Endothelial cell of umbilical vein (primary cell): ENCODE measurements around the gene ANP32D. TPM values are rescaled to one million over a fixed set of nuclear protein-coding genes. Genes with fewer than 3 reads are reported as not detected.

Source experiments
- BruUV-seq: library from RNA; stranded (reverse); fragments of 400-500 nt; replicated peaks from 2 replicates; lab custom pipeline; 2021; lab: Mats Ljungman, UMichigan
- CTCF ChIA-PET: fragments of 300-600, 350-600 bp; sonication (Branson Sonifier 250); formaldehyde crosslinking; loops from one replicate; lab custom pipeline; 2021; ENCODE audit warnings: antibody characterized with exemption, inconsistent platforms; lab: Charles Lee
- POLR2A ChIA-PET: fragments of 300-600, 350-600 bp; sonication (Branson Sonifier 250); formaldehyde crosslinking; loops from one replicate; lab custom pipeline; 2021; ENCODE audit warnings: antibody characterized with exemption, inconsistent platforms; lab: Charles Lee
- DNase-seq: peaks from one replicate; pipeline ENCODE4 v3.0.0-alpha.2; 2011; ENCODE audit warnings: low read depth, low spot score
- FAIRE-seq: peaks from 2 replicates; lab custom pipeline; 2011; peaks lifted over from hg19 to GRCh38; lab: Jason Lieb, UNC
- H2AFZ ChIP-seq: 2 replicates; pipeline ENCODE4 v1.6.0; 2012; ENCODE audit warnings: low read depth, low read length, control low read depth, inconsistent platforms
- H3K27ac ChIP-seq: 2 replicates; pipeline ENCODE4 v1.5.1; 2011; ENCODE audit warnings: low read depth, mild to moderate bottlenecking, control low read depth, low read length, moderate library complexity; ENCODE audit not compliant: insufficient read depth
- H3K27me3 ChIP-seq, 2 experiments: 2 replicates each; pipeline versions ENCODE4 v1.6.0 to v1.6.1; 2011; ENCODE audit warnings: low read length in 2 of 2, mixed read lengths in 1 of 2; ENCODE audit not compliant: control insufficient read depth in 2 of 2, insufficient read depth in 2 of 2
- H3K36me3 ChIP-seq, 2 experiments: 2 replicates in 1 of 2; 3 replicates in 1 of 2; pipeline ENCODE4 v1.5.1; 2011; ENCODE audit warnings: low read length in 2 of 2, mild to moderate bottlenecking in 1 of 2, moderate library complexity in 1 of 2; ENCODE audit not compliant: control insufficient read depth in 2 of 2, insufficient read depth in 2 of 2; ENCODE audit errors: extremely low read depth in 1 of 2
- H3K4me1 ChIP-seq: 3 replicates; pipeline ENCODE4 v1.5.1; 2011; ENCODE audit warnings: mild to moderate bottlenecking, low read length; ENCODE audit not compliant: control insufficient read depth, insufficient read depth; ENCODE audit errors: extremely low read depth
- H3K4me2 ChIP-seq: 2 replicates; pipeline ENCODE4 v1.6.1; 2011; ENCODE audit warnings: low read length, control low read depth, mixed read lengths; ENCODE audit not compliant: insufficient read depth
- H3K4me3 ChIP-seq, 3 experiments: fragments of 200-600 bp in 1 of 3; sonication (generic), shearing (Covaris generic) in 1 of 3; replicated peaks in 1 of 3; 2 replicates each; pipeline ENCODE4 v1.5.1; 2011 to 2016; ENCODE audit warnings: control low read depth in 3 of 3, low read length in 3 of 3, mild to moderate bottlenecking in 2 of 3, inconsistent platforms in 1 of 3, low read depth in 1 of 3, moderate library complexity in 1 of 3; ENCODE audit not compliant: insufficient read depth in 1 of 3
- H3K79me2 ChIP-seq: 2 replicates; pipeline ENCODE4 v1.6.0; 2012; ENCODE audit warnings: low read length, inconsistent platforms; ENCODE audit not compliant: control insufficient read depth, insufficient read depth
- H3K9ac ChIP-seq: replicated peaks from 2 replicates; pipeline ENCODE3; 2011; ENCODE audit warnings: low read length, control low read depth; ENCODE audit not compliant: insufficient read depth; ENCODE audit errors: extremely low read depth
- H3K9me1 ChIP-seq: replicated peaks from 3 replicates; pipeline ENCODE4 v1.6.0; 2011; ENCODE audit warnings: mild to moderate bottlenecking, low read length; ENCODE audit not compliant: control insufficient read depth, insufficient read depth; ENCODE audit errors: extremely low read depth
- H3K9me3 ChIP-seq: replicated peaks from 2 replicates; pipeline ENCODE4 v1.5.1; 2012; ENCODE audit warnings: low read length, inconsistent platforms; ENCODE audit not compliant: control insufficient read depth, insufficient read depth
- H4K20me1 ChIP-seq: replicated peaks from 2 replicates; pipeline ENCODE3; 2011; ENCODE audit warnings: mild to moderate bottlenecking, low read length; ENCODE audit not compliant: control insufficient read depth, insufficient read depth; ENCODE audit errors: extremely low read depth
- EZH2 ChIP-seq: IDR thresholded peaks from 2 replicates; pipeline ENCODE4 v1.6.1; 2012; ENCODE audit warnings: borderline replicate concordance, low read depth, mild to moderate bottlenecking, moderate library complexity, low read length, inconsistent platforms; ENCODE audit not compliant: severe bottlenecking
- FOS ChIP-seq: IDR thresholded peaks from 2 replicates; pipeline ENCODE4 v1.6.1; 2011; ENCODE audit warnings: mild to moderate bottlenecking, low read length, moderate library complexity, borderline replicate concordance; ENCODE audit not compliant: insufficient read depth
- GATA2 ChIP-seq: IDR thresholded peaks from 2 replicates; pipeline ENCODE4 v1.7.0; 2011; ENCODE audit warnings: low read depth, mild to moderate bottlenecking, moderate library complexity, mixed read lengths, low read length; ENCODE audit not compliant: insufficient read length, insufficient read depth
- JUN ChIP-seq: IDR thresholded peaks from 2 replicates; pipeline ENCODE4 v1.6.1; 2011; ENCODE audit warnings: borderline replicate concordance, low read depth; ENCODE audit not compliant: insufficient read length, insufficient read depth
- MYC ChIP-seq: IDR thresholded peaks from one replicate; pipeline ENCODE4 v1.6.1; 2011; ENCODE audit warnings: mild to moderate bottlenecking, low read depth, low read length
- POLR2A ChIP-seq: IDR thresholded peaks from 2 replicates; pipeline ENCODE4 v1.6.1; 2012; ENCODE audit warnings: low read depth, mild to moderate bottlenecking, control low read depth, low read length
- POLR2AphosphoS5 ChIP-seq: IDR thresholded peaks from 2 replicates; pipeline ENCODE4 v1.6.1; 2012; ENCODE audit warnings: low read depth, mild to moderate bottlenecking, control low read depth, low read length, moderate library complexity; ENCODE audit not compliant: insufficient read depth
- dilution Hi-C: fragments of 300-500 bp; cut with MboI; formaldehyde crosslinking; loops from one replicate; pipeline ENCODE4 v1.15.0; 2019; ENCODE audit warnings: low sequenced_read_pairs; ENCODE audit not compliant: extremely low pct_ligation_motif_present
- intact Hi-C: fragments of 100-400 bp; cut with micrococcal nuclease; formaldehyde crosslinking; loops from one replicate; pipeline ENCODE4 v1.10.0; 2022
- polyA plus RNA-seq, 4 experiments: library from polyadenylated mRNA; depleted of rRNA in 3 of 4; stranded (reverse) in 3 of 4; unstranded in 1 of 4; fragments of >200 nt; gene quantifications; 2 replicates each; pipeline versions ENCODE4 v1.2.1 to v1.2.3, GENCODE V29; 2011 to 2012; ENCODE audit warnings: missing spikeins in 1 of 4
- total RNA-seq: library from RNA; stranded (reverse); gene quantifications from 2 replicates; pipeline ENCODE4 v1.2.3, GENCODE V29; 2021
- TF ChIP-seq, protein P1 (sequence below), 2 donors: IDR thresholded peaks; 1 replicate in 1 of 2; 2 replicates in 1 of 2; pipeline ENCODE4 v1.5.1; 2011; ENCODE audit warnings: low read length in 2 of 2, mild to moderate bottlenecking in 2 of 2, moderate library complexity in 2 of 2, control low read depth in 1 of 2, inconsistent platforms in 1 of 2, low read depth in 1 of 2; ENCODE audit not compliant: insufficient read depth in 1 of 2; ENCODE audit errors: extremely low read depth in 1 of 2
- TF ChIP-seq, protein P2 (sequence below): IDR thresholded peaks from 2 replicates; pipeline ENCODE4 v1.6.1; 2011; ENCODE audit not compliant: insufficient read depth, insufficient read length

The ANP32D gene
- total and polyA plus RNA-seq, 2 donors (not counting 3 experiments of a cell fraction or from before 2014, with no cell fraction given): not detected

DNA sequence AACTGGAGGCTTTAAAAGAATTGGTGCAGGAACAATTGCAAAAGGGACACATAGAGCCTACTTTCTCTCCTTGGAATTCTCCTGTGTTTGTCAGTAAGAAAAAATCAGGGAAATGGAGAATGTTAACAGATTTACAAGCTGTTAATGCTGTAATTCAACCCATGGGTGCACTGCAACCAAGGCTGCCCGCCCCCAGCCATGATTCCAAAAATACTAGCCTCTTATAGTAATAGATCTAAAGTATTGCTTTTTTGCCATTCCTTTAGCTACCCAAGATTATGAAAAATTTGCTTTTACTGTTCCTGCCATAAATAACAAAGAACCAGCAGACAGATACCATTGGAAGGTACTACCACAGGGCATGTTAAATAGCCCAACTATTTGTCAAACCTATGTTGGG lies 37.8 kb downstream of the ANP32D start:
- no peak for FAIRE-seq

More for the DNA sequence above, 37.8 kb downstream of the ANP32D start:
- no peak overlapping the region for H2AFZ ChIP-seq
- no peak overlapping the region for H3K9ac ChIP-seq
- dilution Hi-C loops: no loop called here
- H3K4me1 ChIP-seq: no peaks in the 10 kb centered on the region
- no peak overlapping the region for H3K27ac ChIP-seq
- H3K9me3 ChIP-seq: no peaks in the 10 kb centered on the region
- DNase-seq: no peak
- TF ChIP-seq POLR2AphosphoS5 (no peak), EZH2 (no peak), POLR2A (no peak), MYC (no peak), GATA2 (no peak), FOS (no peak), JUN (no peak)
- TF ChIP-seq, protein P1, sequence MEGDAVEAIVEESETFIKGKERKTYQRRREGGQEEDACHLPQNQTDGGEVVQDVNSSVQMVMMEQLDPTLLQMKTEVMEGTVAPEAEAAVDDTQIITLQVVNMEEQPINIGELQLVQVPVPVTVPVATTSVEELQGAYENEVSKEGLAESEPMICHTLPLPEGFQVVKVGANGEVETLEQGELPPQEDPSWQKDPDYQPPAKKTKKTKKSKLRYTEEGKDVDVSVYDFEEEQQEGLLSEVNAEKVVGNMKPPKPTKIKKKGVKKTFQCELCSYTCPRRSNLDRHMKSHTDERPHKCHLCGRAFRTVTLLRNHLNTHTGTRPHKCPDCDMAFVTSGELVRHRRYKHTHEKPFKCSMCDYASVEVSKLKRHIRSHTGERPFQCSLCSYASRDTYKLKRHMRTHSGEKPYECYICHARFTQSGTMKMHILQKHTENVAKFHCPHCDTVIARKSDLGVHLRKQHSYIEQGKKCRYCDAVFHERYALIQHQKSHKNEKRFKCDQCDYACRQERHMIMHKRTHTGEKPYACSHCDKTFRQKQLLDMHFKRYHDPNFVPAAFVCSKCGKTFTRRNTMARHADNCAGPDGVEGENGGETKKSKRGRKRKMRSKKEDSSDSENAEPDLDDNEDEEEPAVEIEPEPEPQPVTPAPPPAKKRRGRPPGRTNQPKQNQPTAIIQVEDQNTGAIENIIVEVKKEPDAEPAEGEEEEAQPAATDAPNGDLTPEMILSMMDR (IDR thresholded peaks at IDR 0.05; ENCODE audit: extremely low read depth in 1 of 2, insufficient read depth in 1 of 2, low read depth in 1 of 2, low read length in 2 of 2): no peak
- TF ChIP-seq, protein P2, sequence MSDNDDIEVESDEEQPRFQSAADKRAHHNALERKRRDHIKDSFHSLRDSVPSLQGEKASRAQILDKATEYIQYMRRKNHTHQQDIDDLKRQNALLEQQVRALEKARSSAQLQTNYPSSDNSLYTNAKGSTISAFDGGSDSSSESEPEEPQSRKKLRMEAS: no peak
- no peaks in the 10 kb centered on the region for H3K9me1 ChIP-seq
- no TSS peak for BruUV-seq
- H3K4me3 ChIP-seq: no peak overlapping the region
- ChIA-PET CTCF (no interaction called here), POLR2A (no interaction called here)
- H4K20me1 ChIP-seq: no peaks in the 10 kb centered on the region
- no peaks in the 10 kb centered on the region for H3K36me3 ChIP-seq
- no peak overlapping the region for H3K4me2 ChIP-seq
- no peaks in the 10 kb centered on the region for H3K79me2 ChIP-seq
- peaks cover 2 to 5% of the 10 kb centered on the region in 2 experiments for H3K27me3 ChIP-seq
- intact Hi-C loops: no loop called here
